Activated T-helper 9 cell treated with anti-CD3 and anti-CD28 coated beads, Interleukin-2, amount 50 U/mL, for 16 hours (primary cell): ENCODE results near the gene HSPG2.
"Not testable (repeated sequence)": the region's sequence is repeated elsewhere in the genome, so short reads cannot be mapped to it uniquely, and the experiment has no call there.

Source experiments
- DNase-seq: peaks from one replicate; pipeline ENCODE4 v3.0.0-alpha.2; 2020; ENCODE audit warnings: low read depth

HSPG2 gene

GRCh38 chr1:21783679-21784603, 153.2 kb downstream of the HSPG2 start:
- no peak for DNase-seq

GRCh38 chr1:21782868-21783678, 154.0 kb downstream of the HSPG2 start, which contains the start of gene USP48:
Gene USP48, minus strand, starts transcription at chr1:21783149. Its CDS starts 192 bp downstream, at chr1:21782957.
- DNase-seq = peak; percentile 96

- peak; percentile 35 for DNase-seq
Observed at GRCh38 chr1:21782349-21782867, 154.7 kb downstream of the HSPG2 start.

- no peak for DNase-seq
Observed at GRCh38 chr1:21781815-21782348, 155.2 kb downstream of the HSPG2 start.

- DNase-seq = peak; percentile 21
Observed at GRCh38 chr1:21779613-21780521, 157.2 kb downstream of the HSPG2 start.

- DNase-seq = no peak
Observed at GRCh38 chr1:21778405-21778727, 158.7 kb downstream of the HSPG2 start.

GRCh38 chr1:21776925-21777324, 160.2 kb downstream of the HSPG2 start:
- DNase-seq = not testable (repeated sequence)

GRCh38 chr1:21775985-21776562, 161.0 kb downstream of the HSPG2 start:
- no peak for DNase-seq

GRCh38 chr1:21775550-21775914, 161.6 kb downstream of the HSPG2 start:
- DNase-seq = no peak

- no peak for DNase-seq
Observed at GRCh38 chr1:21774835-21775549, 162.1 kb downstream of the HSPG2 start.

GRCh38 chr1:21773585-21773984, 163.5 kb downstream of the HSPG2 start:
- no peak for DNase-seq
